GM18907 (cell line): ENCODE data around the gene ASPA.
"Not testable (repeated sequence)": the region's sequence is repeated elsewhere in the genome, so short reads cannot be mapped to it uniquely, and the experiment has no call there.

ENCODE experiments used
- ATAC-seq: cut with Tn5 transposase; IDR thresholded peaks from one replicate; pipeline ENCODE4 v1.9.1; 2021; ENCODE audit warnings: mild to moderate bottlenecking, moderate library complexity; ENCODE audit not compliant: unreplicated experiment

ASPA gene

DNA sequence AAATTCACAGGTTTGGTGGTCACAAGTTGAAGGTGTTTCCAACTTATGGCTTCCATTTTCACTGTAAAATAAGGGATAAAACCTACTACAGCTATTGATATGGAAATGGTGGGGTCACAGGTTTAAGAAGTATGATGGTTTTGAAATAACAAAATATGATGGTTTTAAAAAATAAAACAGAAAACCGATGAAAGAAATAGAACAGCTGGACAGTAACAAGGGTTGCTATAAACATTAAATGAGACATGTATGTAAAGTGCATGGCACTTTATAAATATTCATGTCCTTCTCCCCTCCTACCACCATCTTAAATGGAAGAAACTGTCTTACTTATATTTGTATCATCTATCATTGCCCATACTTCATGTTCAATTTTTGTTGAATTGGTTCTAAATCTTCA lies 31.3 kb downstream of the ASPA start:
- no peak for ATAC-seq

GRCh38 chr17:3507869-3508268 lies 32.1 kb downstream of the ASPA start:
- no peak for ATAC-seq

DNA sequence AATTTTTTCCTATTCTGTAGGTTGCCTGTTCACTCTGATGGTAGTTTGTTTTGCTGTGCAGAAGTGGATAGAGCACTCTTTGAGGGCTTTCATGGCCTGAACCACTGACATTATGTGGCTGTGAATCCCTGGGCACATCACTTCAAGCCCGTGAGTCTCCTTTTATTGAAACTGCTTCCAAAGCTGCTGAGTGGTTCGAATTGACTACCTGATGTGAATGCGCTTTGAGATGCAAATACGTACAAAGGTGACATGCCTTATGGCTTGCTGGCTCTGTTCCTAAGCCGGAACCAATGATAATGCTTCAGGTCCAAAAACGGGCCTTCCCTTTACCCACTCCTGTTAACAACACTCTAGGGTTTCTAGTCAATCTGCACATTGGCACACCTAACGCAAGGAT lies 34.3 kb downstream of the ASPA start:
- no peak for ATAC-seq

GRCh38 chr17:3511852-3512504 lies 36.2 kb downstream of the ASPA start:
- ATAC-seq, result no peak

DNA sequence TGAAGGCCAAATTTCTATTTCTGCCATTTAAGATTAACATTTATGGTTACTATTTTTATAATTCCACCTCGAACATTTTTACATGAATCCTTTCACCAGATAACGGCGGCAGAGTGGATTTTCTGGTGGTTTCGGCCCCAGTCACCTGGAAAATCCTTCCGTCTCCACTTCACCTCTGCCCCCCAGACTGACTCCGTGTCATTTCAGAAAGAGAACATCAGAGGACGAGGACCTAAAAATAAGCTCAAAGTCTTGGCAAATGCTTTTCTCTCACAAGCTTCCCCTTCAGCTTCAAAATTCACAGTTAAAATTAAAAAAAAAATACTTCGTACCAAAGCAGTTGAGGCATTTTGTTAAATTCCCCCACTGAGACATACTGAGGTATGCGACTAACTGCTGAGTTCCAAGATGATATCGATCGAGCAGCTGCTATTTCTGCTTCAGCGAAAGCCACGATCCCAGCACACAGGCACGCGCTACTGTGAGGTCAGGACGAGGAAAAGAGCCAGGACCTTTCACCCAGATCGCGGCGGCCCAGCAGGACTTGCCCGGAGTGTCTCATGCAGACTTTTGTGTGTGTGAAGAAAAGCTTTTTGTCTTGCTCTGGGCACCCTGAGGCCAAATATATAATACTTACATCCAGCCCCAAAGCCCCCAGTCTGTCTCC lies 36.8 kb downstream of the ASPA start:
- no peak for ATAC-seq

DNA sequence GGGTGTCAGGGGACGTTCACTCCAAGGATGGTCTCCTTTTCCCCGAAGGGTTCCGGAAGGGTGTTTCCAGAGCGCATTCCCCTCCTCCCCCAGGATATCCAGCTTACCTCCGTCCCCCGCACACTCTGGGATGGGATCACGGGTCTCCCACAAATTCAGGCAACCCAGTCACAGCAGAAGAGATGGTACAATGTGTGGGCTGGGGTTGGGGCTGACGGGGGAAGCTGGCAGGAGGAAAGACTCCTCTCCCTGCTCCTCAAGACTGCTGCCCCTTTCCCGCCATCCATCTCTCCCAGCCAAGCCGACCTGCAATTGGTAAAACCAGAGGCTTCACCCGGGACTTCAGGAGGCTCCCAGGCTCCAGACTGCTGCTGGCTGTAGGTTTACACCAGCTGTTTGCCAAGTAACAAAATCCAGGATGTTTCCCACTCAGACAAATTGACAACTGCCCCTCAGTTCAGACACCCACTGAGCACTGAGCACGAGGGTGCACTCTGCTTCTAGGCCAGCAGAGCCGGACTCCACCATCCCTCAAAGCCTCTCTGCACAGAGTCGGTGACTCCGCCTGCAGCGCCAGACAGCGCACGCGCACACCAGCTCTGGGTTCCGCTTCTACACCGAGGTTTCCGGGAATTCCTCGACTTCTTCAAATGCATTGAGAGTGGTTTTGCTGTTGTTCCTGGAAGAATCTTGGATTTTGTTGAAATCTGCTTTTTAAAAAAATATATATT lies 37.7 kb downstream of the ASPA start:
- no peak for ATAC-seq

GRCh38 chr17:3514167-3514566 lies 38.4 kb downstream of the ASPA start:
- not testable (repeated sequence) for ATAC-seq

- no peak for ATAC-seq
Measured at GRCh38 chr17:3514873-3515272, 39.1 kb downstream of the ASPA start.

- not testable (repeated sequence) for ATAC-seq
Measured at GRCh38 chr17:3519472-3519871, 43.7 kb downstream of the ASPA start.

DNA sequence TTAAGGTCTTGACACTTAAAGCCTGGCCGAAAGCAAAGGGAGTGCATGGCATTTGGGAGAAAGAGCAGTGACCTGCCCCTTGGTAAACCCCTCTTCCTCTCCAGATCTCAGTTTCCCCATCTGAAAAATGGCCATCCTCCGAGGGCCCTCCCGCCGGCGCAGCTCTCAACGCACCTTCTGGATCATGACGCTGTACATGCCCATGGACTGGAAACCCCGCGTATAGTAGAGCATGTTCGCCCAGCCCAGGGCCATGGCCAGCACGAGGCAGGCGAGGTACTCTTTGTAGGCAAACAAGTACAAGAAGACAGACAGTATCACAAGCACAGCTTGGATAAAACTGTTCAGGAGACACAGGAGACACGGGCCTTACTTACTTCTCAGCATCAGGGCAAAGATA lies 48.2 kb downstream of the ASPA start:
- ATAC-seq, result no peak

GRCh38 chr17:3526491-3526890 lies 50.7 kb downstream of the ASPA start:
- ATAC-seq, result no peak

- ATAC-seq, result no peak
Measured at GRCh38 chr17:3526971-3527370, 51.2 kb downstream of the ASPA start.

DNA sequence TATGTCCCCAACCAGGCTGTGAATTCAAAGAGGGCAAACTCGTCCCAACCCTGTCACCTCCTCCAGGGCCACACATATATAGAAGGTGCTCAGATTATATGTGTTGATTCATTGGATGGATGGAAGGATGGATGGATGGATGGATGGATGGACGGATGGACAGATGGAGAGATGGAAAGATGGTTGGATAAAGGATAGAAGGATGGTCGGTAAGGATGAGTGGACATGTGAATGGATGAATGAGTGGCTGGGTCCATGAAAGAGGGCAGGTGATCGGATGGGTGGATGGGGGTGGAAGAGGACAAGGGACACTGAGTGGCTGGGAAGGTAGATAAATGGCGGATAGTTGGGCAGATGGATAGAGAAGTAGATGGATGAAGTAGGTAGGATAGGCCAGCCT lies 51.7 kb downstream of the ASPA start:
- ATAC-seq, result no peak

DNA sequence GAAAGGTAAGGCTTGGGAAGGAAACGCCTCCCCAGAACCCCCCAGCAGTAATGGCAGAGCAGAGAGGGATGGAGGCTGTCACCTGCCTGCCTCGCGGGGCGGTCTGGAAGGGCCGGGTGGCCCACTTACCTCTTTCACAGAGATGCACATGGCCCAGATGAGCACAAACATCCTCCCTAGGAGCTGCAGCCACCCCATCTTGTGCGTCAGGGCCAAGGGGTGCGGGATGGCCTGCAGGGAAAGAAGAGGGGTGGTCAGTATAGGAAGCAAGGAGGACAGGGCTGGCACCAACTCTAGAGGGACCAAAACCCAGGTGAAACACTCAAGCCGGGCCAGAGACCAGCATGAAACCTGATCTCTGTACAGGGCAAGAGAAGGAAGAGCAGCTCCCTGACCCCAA lies 52.1 kb downstream of the ASPA start:
- no peak for ATAC-seq

DNA sequence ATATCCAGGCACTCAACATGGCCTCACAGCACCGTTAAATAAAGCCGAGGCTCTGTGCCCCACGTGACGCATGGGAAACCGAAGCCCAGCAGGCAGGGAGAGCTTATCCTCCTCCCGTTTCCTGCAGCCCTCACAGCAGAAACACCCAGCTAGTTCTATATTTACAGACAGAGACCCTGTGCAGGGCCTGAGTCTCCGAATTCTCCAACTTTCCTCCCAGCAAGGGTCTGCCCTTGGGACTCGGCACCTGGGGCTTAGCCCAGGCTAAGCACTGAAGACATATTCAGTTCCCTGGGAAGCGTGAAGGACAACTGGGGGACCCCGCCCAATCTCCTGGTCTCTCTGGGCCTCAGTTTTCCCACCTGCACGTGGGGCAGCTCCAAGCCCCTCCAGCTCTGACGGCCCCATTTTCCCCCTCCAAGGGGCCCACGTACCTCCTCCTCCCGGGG lies 52.6 kb downstream of the ASPA start:
- no peak for ATAC-seq

GRCh38 chr17:3528880-3529511 lies 53.2 kb downstream of the ASPA start:
- ATAC-seq, result no peak

DNA sequence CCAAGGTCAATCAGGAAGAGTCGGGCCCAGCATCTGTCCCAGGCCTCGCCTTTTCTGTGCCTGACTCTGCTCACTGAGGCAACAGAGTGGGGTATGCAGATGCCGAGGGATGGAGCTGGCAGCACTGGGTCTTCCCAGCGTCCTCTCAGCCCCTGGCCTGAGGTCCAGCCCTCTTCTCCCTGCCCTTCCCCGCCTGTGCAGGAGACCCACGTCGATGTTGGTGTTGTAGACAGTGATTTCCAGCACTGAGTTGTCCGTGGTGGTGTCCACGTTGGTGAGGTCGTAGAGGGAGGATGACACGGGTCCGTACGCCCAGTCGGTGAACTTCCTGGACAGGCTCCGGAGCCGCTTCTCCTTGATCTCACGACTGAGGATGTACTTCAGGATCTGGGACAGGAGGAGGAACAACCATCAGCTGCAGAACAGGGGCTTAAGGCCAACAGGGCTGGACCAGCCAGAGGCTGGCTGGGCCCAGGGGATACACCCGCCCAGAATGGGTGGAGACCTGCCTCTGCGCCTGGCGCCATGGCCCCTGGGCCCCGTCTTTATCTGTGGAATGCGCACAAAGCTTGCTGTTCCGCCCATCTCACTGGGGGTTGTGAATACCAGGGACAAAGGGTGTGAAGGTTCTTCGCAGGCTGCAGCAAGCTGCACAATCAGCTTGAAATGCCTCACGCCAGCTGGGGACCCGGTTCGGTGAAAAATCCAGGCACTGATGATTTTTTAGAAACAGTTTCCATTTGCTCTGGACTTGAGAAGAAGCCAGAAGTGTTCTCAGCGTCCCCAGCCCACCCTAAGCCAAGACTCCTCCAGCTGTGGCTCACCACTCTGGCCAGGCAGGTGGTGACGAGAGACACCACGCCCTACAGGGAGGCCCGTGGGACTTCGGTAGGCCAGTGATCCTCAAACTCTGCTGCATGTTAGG lies 54.3 kb downstream of the ASPA start:
- no peak for ATAC-seq

GRCh38 chr17:3531266-3532101 lies 55.7 kb downstream of the ASPA start:
- ATAC-seq, result no peak

GRCh38 chr17:3532106-3532858 lies 56.5 kb downstream of the ASPA start:
- ATAC-seq, result no peak
